Tibial nerve (tissue), 4 donors: ENCODE results near the gene GJA8.
"Not testable (repeated sequence)": the region's sequence is repeated elsewhere in the genome, so short reads cannot be mapped to it uniquely, and the experiment has no call there.

ENCODE experiments used
- EP300 ChIP-seq, 2 donors: sonication (generic); formaldehyde crosslinking; IDR thresholded peaks; one replicate each; pipeline ENCODE4 v1.6.1; 2017; ENCODE audit warnings: antibody characterized with exemption in 2 of 2, mild to moderate bottlenecking in 1 of 2
- POLR2A ChIP-seq, 2 donors: fragments of 450-650 bp; IDR thresholded peaks; one replicate each; pipeline ENCODE4 v1.6.1; 2017; ENCODE audit warnings: antibody characterized with exemption in 2 of 2, mild to moderate bottlenecking in 2 of 2, moderate library complexity in 2 of 2
- TF ChIP-seq, protein P1 (sequence below), 5 experiments: fragments of 200-600 bp in 3 of 5; fragments of 450-650 bp in 2 of 5; sonication (generic) in 3 of 5; IDR thresholded peaks; one replicate each; pipeline ENCODE4 v1.5.1; 2016 to 2019; ENCODE audit warnings: antibody characterized with exemption in 5 of 5, mild to moderate bottlenecking in 3 of 5, moderate library complexity in 2 of 5

DNA sequence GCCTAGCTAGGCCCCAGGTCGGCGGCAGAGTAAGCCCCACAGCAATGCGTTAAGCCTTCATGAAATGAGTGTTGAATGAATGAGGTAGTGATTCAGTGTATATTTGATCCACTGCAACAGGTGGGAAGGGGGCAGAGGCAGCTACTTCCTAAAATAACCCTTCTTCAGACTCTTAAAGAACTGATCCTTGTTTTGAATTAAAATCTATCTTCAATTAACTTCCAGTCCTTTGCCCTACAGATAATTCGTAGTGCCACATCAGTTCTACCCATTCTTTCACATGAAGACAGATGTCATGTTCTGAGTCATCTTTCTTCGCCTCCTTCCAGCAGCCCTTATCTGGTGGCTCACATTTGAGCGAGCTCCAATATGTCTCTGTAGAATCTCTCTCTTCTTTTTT, 24.6 kb downstream of the GJA8 start:
- TF ChIP-seq, protein P1, sequence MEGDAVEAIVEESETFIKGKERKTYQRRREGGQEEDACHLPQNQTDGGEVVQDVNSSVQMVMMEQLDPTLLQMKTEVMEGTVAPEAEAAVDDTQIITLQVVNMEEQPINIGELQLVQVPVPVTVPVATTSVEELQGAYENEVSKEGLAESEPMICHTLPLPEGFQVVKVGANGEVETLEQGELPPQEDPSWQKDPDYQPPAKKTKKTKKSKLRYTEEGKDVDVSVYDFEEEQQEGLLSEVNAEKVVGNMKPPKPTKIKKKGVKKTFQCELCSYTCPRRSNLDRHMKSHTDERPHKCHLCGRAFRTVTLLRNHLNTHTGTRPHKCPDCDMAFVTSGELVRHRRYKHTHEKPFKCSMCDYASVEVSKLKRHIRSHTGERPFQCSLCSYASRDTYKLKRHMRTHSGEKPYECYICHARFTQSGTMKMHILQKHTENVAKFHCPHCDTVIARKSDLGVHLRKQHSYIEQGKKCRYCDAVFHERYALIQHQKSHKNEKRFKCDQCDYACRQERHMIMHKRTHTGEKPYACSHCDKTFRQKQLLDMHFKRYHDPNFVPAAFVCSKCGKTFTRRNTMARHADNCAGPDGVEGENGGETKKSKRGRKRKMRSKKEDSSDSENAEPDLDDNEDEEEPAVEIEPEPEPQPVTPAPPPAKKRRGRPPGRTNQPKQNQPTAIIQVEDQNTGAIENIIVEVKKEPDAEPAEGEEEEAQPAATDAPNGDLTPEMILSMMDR (IDR thresholded peaks at IDR 0.05), result not testable (repeated sequence)
- not testable (repeated sequence) for TF ChIP-seq EP300, POLR2A (IDR thresholded peaks at IDR 0.05)
